ENCODE results near the gene PLPP3.
"Not testable (repeated sequence)": the region's sequence is repeated elsewhere in the genome, so short reads cannot be mapped to it uniquely, and the experiment has no call there.

DNA sequence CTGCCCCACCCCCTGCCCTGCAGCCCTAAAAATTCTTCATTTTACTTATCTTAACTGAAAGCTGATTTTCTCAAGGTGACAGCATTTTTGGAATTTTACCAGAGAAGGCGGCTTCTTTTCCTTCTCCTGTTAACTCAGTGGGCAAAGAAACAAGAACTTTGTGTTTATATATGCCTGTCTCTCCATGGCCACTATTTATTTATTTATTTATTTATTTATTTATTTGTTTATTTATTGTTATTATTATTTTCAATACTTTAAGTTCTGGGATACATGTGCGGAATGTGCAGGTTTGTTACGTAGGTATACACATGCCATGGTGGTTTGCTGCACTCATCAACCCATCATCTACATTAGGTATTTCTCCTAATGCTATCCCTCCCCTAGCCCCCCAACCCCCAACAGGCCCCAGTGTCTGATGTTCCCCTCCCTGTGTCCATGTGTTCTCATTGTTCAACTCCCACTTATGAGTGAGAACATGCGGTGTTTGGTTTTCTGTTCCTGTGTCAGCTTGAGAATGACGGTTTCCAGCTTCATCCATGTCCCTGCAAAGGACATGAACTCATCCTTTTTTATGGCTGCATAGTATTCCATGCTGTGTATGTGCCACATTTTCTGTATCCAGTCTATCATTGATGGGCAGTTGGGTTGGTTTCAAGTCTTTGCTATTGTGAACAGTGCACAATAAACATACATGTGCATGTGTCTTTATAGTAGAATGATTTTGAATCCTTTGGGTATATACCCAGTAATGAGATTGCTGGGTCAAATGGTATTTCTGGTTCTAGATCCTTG lies 16.2 kb upstream of the PLPP3 start:
- TF ChIP-seq, protein P1, sequence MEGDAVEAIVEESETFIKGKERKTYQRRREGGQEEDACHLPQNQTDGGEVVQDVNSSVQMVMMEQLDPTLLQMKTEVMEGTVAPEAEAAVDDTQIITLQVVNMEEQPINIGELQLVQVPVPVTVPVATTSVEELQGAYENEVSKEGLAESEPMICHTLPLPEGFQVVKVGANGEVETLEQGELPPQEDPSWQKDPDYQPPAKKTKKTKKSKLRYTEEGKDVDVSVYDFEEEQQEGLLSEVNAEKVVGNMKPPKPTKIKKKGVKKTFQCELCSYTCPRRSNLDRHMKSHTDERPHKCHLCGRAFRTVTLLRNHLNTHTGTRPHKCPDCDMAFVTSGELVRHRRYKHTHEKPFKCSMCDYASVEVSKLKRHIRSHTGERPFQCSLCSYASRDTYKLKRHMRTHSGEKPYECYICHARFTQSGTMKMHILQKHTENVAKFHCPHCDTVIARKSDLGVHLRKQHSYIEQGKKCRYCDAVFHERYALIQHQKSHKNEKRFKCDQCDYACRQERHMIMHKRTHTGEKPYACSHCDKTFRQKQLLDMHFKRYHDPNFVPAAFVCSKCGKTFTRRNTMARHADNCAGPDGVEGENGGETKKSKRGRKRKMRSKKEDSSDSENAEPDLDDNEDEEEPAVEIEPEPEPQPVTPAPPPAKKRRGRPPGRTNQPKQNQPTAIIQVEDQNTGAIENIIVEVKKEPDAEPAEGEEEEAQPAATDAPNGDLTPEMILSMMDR (IDR thresholded peaks at IDR 0.05), result not testable (repeated sequence)
- not testable (repeated sequence) for TF ChIP-seq POLR2A (IDR thresholded peaks at IDR 0.05)

Measured in esophagus squamous epithelium (tissue), 4 donors.